Measurements from ENCODE around the gene GPR142.

GRCh38 chr17:74354561-74354960 lies 12.7 kb upstream of the GPR142 start:
- TF ChIP-seq EZH2 (IDR thresholded peaks at IDR 0.05) = no peak
- TF ChIP-seq POLR2AphosphoS5 (IDR thresholded peaks at IDR 0.05; ENCODE audit: borderline replicate concordance, low read depth, low read length) = no peak
- TF ChIP-seq FOXP2 (optimal IDR thresholded peaks at IDR 0.05; ENCODE audit: control extremely low read depth, extremely low read length, insufficient read depth) = no peak

Measured in SK-N-MC (cell line).